Neural cell (in vitro differentiated cells): ENCODE data around the gene PSMC4. TPM values are rescaled to one million over a fixed set of nuclear protein-coding genes. Genes with fewer than 3 reads are reported as not detected.

Source experiments
- H2AFZ ChIP-seq: fragments of 200-600, 300-800 bp; sonication (generic), shearing (Covaris generic); 2 replicates; pipeline ENCODE4 v1.6.0; 2014; ENCODE audit warnings: low read depth, mild to moderate bottlenecking, antibody characterized with exemption, low read length, moderate library complexity
- H3F3A ChIP-seq: fragments of 200-600 bp; shearing (Covaris generic); 2 replicates; pipeline ENCODE4 v1.6.1; 2016; ENCODE audit warnings: mild to moderate bottlenecking, moderate library complexity, mixed read lengths, antibody characterized with exemption, low read length; ENCODE audit not compliant: insufficient read depth, poor library complexity, severe bottlenecking
- H3K27ac ChIP-seq: fragments of 200-600, 300-800 bp; sonication (generic), shearing (Covaris generic); 2 replicates; pipeline ENCODE4 v1.5.1; 2014; ENCODE audit warnings: mild to moderate bottlenecking, low read length, moderate library complexity
- H3K27me3 ChIP-seq: fragments of 300-800, 200-600 bp; sonication (generic), shearing (Covaris generic); 2 replicates; pipeline ENCODE4 v1.6.0; 2014; ENCODE audit warnings: mild to moderate bottlenecking, low read depth, low read length, moderate library complexity; ENCODE audit not compliant: insufficient read depth
- H3K36me3 ChIP-seq: fragments of 300-800, 200-600 bp; sonication (generic), shearing (Covaris generic); 2 replicates; pipeline ENCODE4 v1.5.1; 2014; ENCODE audit warnings: mild to moderate bottlenecking, antibody characterized with exemption, low read length, moderate library complexity; ENCODE audit not compliant: insufficient read depth
- H3K4me2 ChIP-seq: fragments of 300-800, 200-600 bp; sonication (generic), shearing (Covaris generic); 2 replicates; pipeline ENCODE4 v1.6.0; 2014; ENCODE audit warnings: mild to moderate bottlenecking, low read length
- H3K4me3 ChIP-seq: fragments of 300-800, 200-600 bp; sonication (generic), shearing (Covaris generic); 2 replicates; pipeline ENCODE4 v1.5.1; 2014; ENCODE audit warnings: mild to moderate bottlenecking, low read length, moderate library complexity
- H3K79me2 ChIP-seq: fragments of 200-600 bp; shearing (Covaris generic); replicated peaks from 2 replicates; pipeline ENCODE4 v1.6.0; 2014; ENCODE audit warnings: mild to moderate bottlenecking, low read length, moderate library complexity; ENCODE audit not compliant: insufficient read depth
- H3K9ac ChIP-seq: fragments of 300-800, 200-600 bp; sonication (generic), shearing (Covaris generic); 2 replicates; pipeline ENCODE4 v1.6.1; 2016; ENCODE audit warnings: mild to moderate bottlenecking, low read length, mixed read lengths
- H3K9me2 ChIP-seq: fragments of 200-600 bp; shearing (Covaris generic); 2 replicates; pipeline ENCODE4 v1.6.1; 2016; ENCODE audit warnings: mild to moderate bottlenecking, low read length, mixed read lengths; ENCODE audit not compliant: insufficient read depth
- H3K9me3 ChIP-seq: fragments of 200-600, 300-800 bp; sonication (generic), shearing (Covaris generic); 2 replicates; pipeline ENCODE4 v1.6.1; 2016; ENCODE audit warnings: mild to moderate bottlenecking, mixed run types, low read length, moderate library complexity, mixed read lengths
- H4K20me1 ChIP-seq: fragments of 200-600 bp; shearing (Covaris generic); 2 replicates; pipeline ENCODE4 v1.6.1; 2016; ENCODE audit warnings: mild to moderate bottlenecking, mixed run types; ENCODE audit not compliant: insufficient read depth
- CTCF ChIP-seq: fragments of 450-650 bp; IDR thresholded peaks from 2 replicates; pipeline ENCODE4 v1.5.1; 2014; ENCODE audit warnings: antibody characterized with exemption, mild to moderate bottlenecking, moderate library complexity; ENCODE audit not compliant: poor library complexity, severe bottlenecking
- EP300 ChIP-seq: fragments of 450-650 bp; conservative IDR thresholded peaks from 2 replicates; pipeline ENCODE4 v1.6.1; 2014; ENCODE audit warnings: antibody characterized with exemption, mild to moderate bottlenecking, moderate library complexity; ENCODE audit not compliant: poor library complexity, severe bottlenecking
- EZH2 ChIP-seq: fragments of 200-600, 300-800 bp; shearing (Covaris generic), sonication (generic); IDR thresholded peaks from 2 replicates; pipeline ENCODE4 v1.6.1; 2014; ENCODE audit warnings: antibody characterized with exemption, low read length, borderline replicate concordance, mild to moderate bottlenecking; ENCODE audit not compliant: insufficient read depth, poor library complexity, severe bottlenecking
- MXI1 ChIP-seq: fragments of 450-650 bp; conservative IDR thresholded peaks from 2 replicates; pipeline ENCODE4 v1.6.1; 2014; ENCODE audit warnings: antibody characterized with exemption, mild to moderate bottlenecking; ENCODE audit not compliant: poor library complexity, severe bottlenecking
- POLR2AphosphoS5 ChIP-seq: IDR thresholded peaks from 2 replicates; pipeline ENCODE4 v1.6.1; 2012
- RAD21 ChIP-seq: fragments of 450-650 bp; conservative IDR thresholded peaks from 2 replicates; pipeline ENCODE4 v1.6.1; 2014; ENCODE audit warnings: antibody characterized with exemption, mild to moderate bottlenecking, moderate library complexity
- REST ChIP-seq: IDR thresholded peaks from 2 replicates; pipeline ENCODE4 v1.6.1; 2012; ENCODE audit warnings: borderline replicate concordance
- SMC3 ChIP-seq: fragments of 450-650 bp; conservative IDR thresholded peaks from 2 replicates; pipeline ENCODE4 v1.6.1; 2014; ENCODE audit warnings: antibody characterized with exemption, mild to moderate bottlenecking, moderate library complexity; ENCODE audit not compliant: poor library complexity
- TAF1 ChIP-seq: IDR thresholded peaks from 2 replicates; pipeline ENCODE4 v1.6.1; 2012; ENCODE audit warnings: low read depth
- polyA plus RNA-seq: library from polyadenylated mRNA; depleted of rRNA; stranded (reverse); fragments of >200 nt; gene quantifications from 2 replicates; pipeline ENCODE4 v1.2.3, GENCODE V29; 2014

PSMC4 gene
- polyA plus RNA-seq, 1 donor from 2014 or later, result 151 TPM

DNA sequence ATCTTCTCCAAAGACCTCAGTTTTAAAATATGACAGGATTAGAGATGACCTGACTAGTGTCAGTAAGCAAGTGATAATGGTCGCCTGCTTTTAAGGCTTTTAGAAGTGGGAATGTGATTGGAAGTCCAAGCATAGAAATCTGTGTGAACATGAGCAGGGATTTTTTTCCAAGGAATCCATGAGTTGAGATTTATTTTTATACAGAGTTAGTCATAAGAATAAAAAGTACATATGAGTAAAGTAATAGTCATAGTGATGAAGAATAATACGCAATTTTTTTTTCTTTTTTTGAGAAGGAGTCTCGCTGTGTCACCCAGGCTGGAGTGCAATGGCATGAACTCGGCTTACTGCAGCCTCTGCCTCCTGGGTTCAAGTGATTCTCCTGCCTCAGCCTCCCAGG lies 27.5 kb downstream of the PSMC4 start:
- H3K27me3 ChIP-seq, result no peaks in the 10 kb centered on the region
- H3K27ac ChIP-seq, result no peak overlapping the region
- H3K36me3 ChIP-seq, result no peaks in the 10 kb centered on the region
- H3K79me2 ChIP-seq, result peaks cover 17% of the 10 kb centered on the region
- H4K20me1 ChIP-seq, result no peaks in the 10 kb centered on the region
- H3K9me2 ChIP-seq, result no peaks in the 10 kb centered on the region
- H3K9me3 ChIP-seq, result peaks cover 6% of the 10 kb centered on the region
- no peak for TF ChIP-seq SMC3
- no peak for TF ChIP-seq POLR2AphosphoS5
- no peak for TF ChIP-seq RAD21
- no peak for TF ChIP-seq EP300
- no peak for TF ChIP-seq CTCF
- no peak overlapping the region for H3K4me3 ChIP-seq
- peaks cover 3% of the 10 kb centered on the region for H3F3A ChIP-seq
- H3K4me2 ChIP-seq, result no peak overlapping the region
- no peak overlapping the region for H2AFZ ChIP-seq
- H3K9ac ChIP-seq, result no peak overlapping the region

- Histone ChIP-seq H3F3A (no peaks in the 10 kb centered on the region), H3K9ac (no peak overlapping the region), H4K20me1 (no peaks in the 10 kb centered on the region), H3K4me3 (no peak overlapping the region), H3K9me3 (no peaks in the 10 kb centered on the region), H3K4me2 (no peak overlapping the region), H3K36me3 (peaks cover 17% of the 10 kb centered on the region), H3K27me3 (no peaks in the 10 kb centered on the region), H2AFZ (no peak overlapping the region), H3K79me2 (no peaks in the 10 kb centered on the region), H3K27ac (no peak overlapping the region), H3K9me2 (no peaks in the 10 kb centered on the region)
- TF ChIP-seq SMC3 (no peak), EP300 (no peak), MXI1 (no peak), REST (no peak), EZH2 (no peak), CTCF (no peak), POLR2AphosphoS5 (no peak), RAD21 (no peak), TAF1 (no peak)
Measured at GRCh38 chr19:40005691-40006272, 34.8 kb downstream of the PSMC4 start.
